ENCODE measurements around the gene UGT2B17. TPM values are rescaled to one million over a fixed set of nuclear protein-coding genes. Genes with fewer than 3 reads are reported as not detected.

UGT2B17 gene
- total and polyA plus RNA-seq, 2 of the 13 experiments (the other 11 are each of a cell fraction or from before 2014, with no cell fraction given), result not detected

- no peaks in the 10 kb centered on the region for H3K79me2 ChIP-seq (ENCODE audit: insufficient read depth, low read length)
- no peak overlapping the region for H3K4me3 ChIP-seq (replicated peaks in 1 of 3; ENCODE audit: insufficient read depth in 1 of 3, low read depth in 2 of 3, low read length in 3 of 3)
- CTCF ChIA-PET (ENCODE audit: low intra/inter-chr PET ratio, low total read pairs), result interaction anchor here (0.6 to 1.4 kb wide), 3 partner anchors 159 to 672 kb away, joined by 3 to 4 read pairs (median 3); no protein-coding TSS in a partner anchor
- H3K4me1 ChIP-seq (ENCODE audit: insufficient read depth, low read length), result peaks cover 21% of the 10 kb centered on the region
- POLR2A ChIA-PET, result interaction anchor here (0.8 kb wide), 1 partner anchor 317 kb away, joined by 3 read pairs; the partner anchor contains the start of gene UGT2B10
- no peaks in the 10 kb centered on the region for H4K20me1 ChIP-seq (ENCODE audit: insufficient read depth, low read length)
- H3K27me3 ChIP-seq (ENCODE audit: control insufficient read depth in 1 of 2, insufficient read depth in 2 of 2, low read length in 2 of 2), result no peaks in the 10 kb centered on the region
- FAIRE-seq, result peak; percentile 89
- no peaks in the 10 kb centered on the region for H3K9me3 ChIP-seq (ENCODE audit: low read length)
- WGBS (ENCODE audit: low lambda C conversion rate), result 23% methylated on average over 5 of the region's 5 CpGs
- intact Hi-C loops (cut with micrococcal nuclease; ENCODE audit: unreplicated experiment) (loop anchor here (1.0 to 10.0 kb wide), 9 partner anchors 158 to 672 kb away; partner anchors contain the start of genes UGT2A3 and UGT2B10), in situ Hi-C loops (cut with HindIII; ENCODE audit: extremely low pct_ligation_motif_present, low pct_unique_long_range_greater_than_20kb) (loop anchor here (5.0 to 25.0 kb wide), 3 partner anchors 564 to 1114 kb away; no protein-coding TSS in a partner anchor)
- H3K9ac ChIP-seq (ENCODE audit: insufficient read depth, low read depth, low read length), result no peak overlapping the region
- H3K36me3 ChIP-seq (replicated peaks in 1 of 2; ENCODE audit: control insufficient read depth in 1 of 2, insufficient read depth in 2 of 2, low read length in 2 of 2), result no peaks in the 10 kb centered on the region
- no peak overlapping the region for H2AFZ ChIP-seq (ENCODE audit: low read length)
- DNase-seq (ENCODE audit: low spot score), result peak; percentile 78
- H3K4me2 ChIP-seq (ENCODE audit: low read depth, low read length), result no peak overlapping the region
- no peak overlapping the region for H3K27ac ChIP-seq (ENCODE audit: extremely low read length, insufficient read depth, low read length)
- peak; percentile 78 for ATAC-seq
- BruUV-seq (replicated peaks), result no TSS peak
- TF ChIP-seq SKIL (CRISPR knock-in tag; IDR thresholded peaks at IDR 0.05; ENCODE audit: borderline replicate concordance) (no peak), ZNF282 (IDR thresholded peaks at IDR 0.05; ENCODE audit: partially characterized antibody) (no peak), PRPF4 (IDR thresholded peaks at IDR 0.05; ENCODE audit: low read depth, low read length, poor library complexity, severe bottlenecking) (no peak), BRCA1 (CRISPR knock-in tag; IDR thresholded peaks at IDR 0.05) (no peak), HOMEZ (CRISPR knock-in tag; IDR thresholded peaks at IDR 0.05; ENCODE audit: low read depth) (peak; percentile 78; the same call in 1 of the 2 replicates), KAT7 (CRISPR knock-in tag; IDR thresholded peaks at IDR 0.05; ENCODE audit: borderline replicate concordance) (no peak), MIXL1 (CRISPR knock-in tag; IDR thresholded peaks at IDR 0.05) (peak; percentile 65; the same call in 1 of the 2 replicates), HDAC6 (IDR thresholded peaks at IDR 0.05; ENCODE audit: low read depth, low read length) (no peak), ZNF747 (CRISPR knock-in tag; IDR thresholded peaks at IDR 0.05; ENCODE audit: borderline replicate concordance) (no peak), YY1 (IDR thresholded peaks at IDR 0.05; ENCODE audit: insufficient read depth, insufficient replicate concordance, low read depth, low read length) (peak; percentile 32), AHR (CRISPR knock-in tag; IDR thresholded peaks at IDR 0.05) (no peak), FIP1L1 (IDR thresholded peaks at IDR 0.05; ENCODE audit: borderline replicate concordance, insufficient read depth, low read depth, low read length) (no peak), SUZ12 (IDR thresholded peaks at IDR 0.05; ENCODE audit: low read depth, low read length) (no peak), SMAD9 (CRISPR knock-in tag; IDR thresholded peaks at IDR 0.05) (no peak), FOXA3 (CRISPR knock-in tag; IDR thresholded peaks at IDR 0.05) (peak; percentile 57), NKX3-1 (CRISPR knock-in tag; IDR thresholded peaks at IDR 0.05) (no peak), SOX6 (IDR thresholded peaks at IDR 0.05) (no peak), SOX6 (CRISPR knock-in tag; IDR thresholded peaks at IDR 0.05) (peak; percentile 49; the same call in 1 of the 2 replicates)
- TF ChIP-seq, protein P1, sequence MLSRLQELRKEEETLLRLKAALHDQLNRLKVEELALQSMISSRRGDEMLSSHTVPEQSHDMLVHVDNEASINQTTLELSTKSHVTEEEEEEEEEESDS (CRISPR knock-in tag; IDR thresholded peaks at IDR 0.05; ENCODE audit: borderline replicate concordance), result no peak
Measured at GRCh38 chr4:68498413-68499007, 77.6 kb downstream of the UGT2B17 start.

All from HepG2 (cell line).